HK-2 (cell line): ENCODE measurements around the gene ZNF648.
A peak's percentile ranks its signal among the peaks of the same experiment; 100 is the strongest.
"Not testable (repeated sequence)": the region's sequence is repeated elsewhere in the genome, so short reads cannot be mapped to it uniquely, and the experiment has no call there.

Experiments used
- DNase-seq: peaks from one replicate; pipeline ENCODE4 v3.0.0-alpha.2; 2018; ENCODE audit not compliant: unreplicated experiment

ZNF648 gene

GRCh38 chr1:182069028-182069466, 7.5 kb upstream of the ZNF648 start:
- peak; percentile 67 for DNase-seq

- no peak for DNase-seq
These were observed 5.4 kb upstream of the ZNF648 start for GRCh38 chr1:182066934-182067333.

GRCh38 chr1:182065126-182065845, 3.8 kb upstream of the ZNF648 start:
- DNase-seq: no peak

GRCh38 chr1:182064611-182065010, 3.1 kb upstream of the ZNF648 start:
- no peak for DNase-seq

GRCh38 chr1:182062223-182062622, 711 bp upstream of the ZNF648 start:
- no peak for DNase-seq

GRCh38 chr1:182060877-182061276, 635 bp downstream of the ZNF648 start:
- no peak for DNase-seq

GRCh38 chr1:182059936-182060335, 1.6 kb downstream of the ZNF648 start:
- no peak for DNase-seq

- no peak for DNase-seq
These were observed 4.7 kb downstream of the ZNF648 start for GRCh38 chr1:182056601-182057366.

GRCh38 chr1:182054698-182055326, 6.7 kb downstream of the ZNF648 start:
- DNase-seq: peak; percentile 24

GRCh38 chr1:182052355-182052754, 9.2 kb downstream of the ZNF648 start:
- DNase-seq: no peak

GRCh38 chr1:182051938-182052337, 9.6 kb downstream of the ZNF648 start:
- DNase-seq: no peak

- DNase-seq: no peak
These were observed 10.7 kb downstream of the ZNF648 start for GRCh38 chr1:182050481-182051448.

GRCh38 chr1:182048562-182048961, 12.9 kb downstream of the ZNF648 start:
- DNase-seq: no peak

- no peak for DNase-seq
These were observed 14.7 kb downstream of the ZNF648 start for GRCh38 chr1:182046763-182047162.

GRCh38 chr1:182045481-182045880, 16.0 kb downstream of the ZNF648 start:
- not testable (repeated sequence) for DNase-seq

- DNase-seq: no peak
These were observed 19.9 kb downstream of the ZNF648 start for GRCh38 chr1:182041615-182042014.

GRCh38 chr1:182038220-182038619, 23.3 kb downstream of the ZNF648 start:
- no peak for DNase-seq

- DNase-seq: no peak
These were observed 26.3 kb downstream of the ZNF648 start for GRCh38 chr1:182035097-182035770.

- no peak for DNase-seq
These were observed 29.3 kb downstream of the ZNF648 start for GRCh38 chr1:182032251-182032650.

- DNase-seq: peak; percentile 99
These were observed 31.9 kb downstream of the ZNF648 start for GRCh38 chr1:182029379-182030331.
